ENCODE data around the gene SLC51A. TPM values are rescaled to one million over a fixed set of nuclear protein-coding genes. Genes with fewer than 3 reads are reported as not detected.
"Not testable (repeated sequence)": the region's sequence is repeated elsewhere in the genome, so short reads cannot be mapped to it uniquely, and the experiment has no call there.

SLC51A gene
- total RNA-seq, 1 donor from 2014 or later, result not detected

GRCh38 chr3:196202516-196202970 lies 13.8 kb upstream of the SLC51A start:
- Mint-ChIP-seq H3K36me3 (ENCODE audit: unreplicated experiment) (peaks cover 4% of the 10 kb centered on the region), H3K27me3 (ENCODE audit: unreplicated experiment) (peaks cover 16% of the 10 kb centered on the region), H3K4me3 (ENCODE audit: unreplicated experiment) (no peak overlapping the region), H3K27ac (ENCODE audit: unreplicated experiment) (no peak overlapping the region), H3K4me1 (ENCODE audit: low read depth, unreplicated experiment) (no peaks in the 10 kb centered on the region), H3K9me3 (ENCODE audit: unreplicated experiment) (peaks cover 3% of the 10 kb centered on the region)
- no peak for DNase-seq
- TF ChIP-seq CTCF (IDR thresholded peaks at IDR 0.05; ENCODE audit: partially characterized antibody, unreplicated experiment), result no peak

- H3K9me3 Mint-ChIP-seq (ENCODE audit: unreplicated experiment), result peaks cover 5% of the 10 kb centered on the region
- no peak overlapping the region for H3K27ac Mint-ChIP-seq (ENCODE audit: unreplicated experiment)
- TF ChIP-seq CTCF (IDR thresholded peaks at IDR 0.05; ENCODE audit: partially characterized antibody, unreplicated experiment), result no peak
- peaks cover 4% of the 10 kb centered on the region for H3K36me3 Mint-ChIP-seq (ENCODE audit: unreplicated experiment)
- no peak overlapping the region for H3K4me3 Mint-ChIP-seq (ENCODE audit: unreplicated experiment)
- DNase-seq, result no peak
- no peaks in the 10 kb centered on the region for H3K4me1 Mint-ChIP-seq (ENCODE audit: low read depth, unreplicated experiment)
- peaks cover 19% of the 10 kb centered on the region for H3K27me3 Mint-ChIP-seq (ENCODE audit: unreplicated experiment)
Observed at GRCh38 chr3:196203846-196204245, 12.5 kb upstream of the SLC51A start.

GRCh38 chr3:196205442-196206205 lies 10.7 kb upstream of the SLC51A start:
- not testable (repeated sequence) for H3K27ac Mint-ChIP-seq (ENCODE audit: unreplicated experiment); DNase-seq; H3K4me3 Mint-ChIP-seq (ENCODE audit: unreplicated experiment); H3K4me1 Mint-ChIP-seq (ENCODE audit: low read depth, unreplicated experiment); H3K36me3 Mint-ChIP-seq (ENCODE audit: unreplicated experiment); H3K9me3 Mint-ChIP-seq (ENCODE audit: unreplicated experiment)
- H3K27me3 Mint-ChIP-seq (ENCODE audit: unreplicated experiment), result peaks cover 16% of the 10 kb centered on the region

- H3K9me3 Mint-ChIP-seq (ENCODE audit: unreplicated experiment), result peaks cover 6% of the 10 kb centered on the region
- H3K4me3 Mint-ChIP-seq (ENCODE audit: unreplicated experiment), result no peak overlapping the region
- no peaks in the 10 kb centered on the region for H3K4me1 Mint-ChIP-seq (ENCODE audit: low read depth, unreplicated experiment)
- no peak for TF ChIP-seq CTCF (IDR thresholded peaks at IDR 0.05; ENCODE audit: partially characterized antibody, unreplicated experiment)
- H3K27ac Mint-ChIP-seq (ENCODE audit: unreplicated experiment), result no peak overlapping the region
- H3K36me3 Mint-ChIP-seq (ENCODE audit: unreplicated experiment), result peaks cover 4% of the 10 kb centered on the region
- peaks cover 16% of the 10 kb centered on the region for H3K27me3 Mint-ChIP-seq (ENCODE audit: unreplicated experiment)
- DNase-seq, result peak; percentile 42
Observed at GRCh38 chr3:196207159-196207832, 9.0 kb upstream of the SLC51A start.

- Mint-ChIP-seq H3K4me3 (ENCODE audit: unreplicated experiment) (peak overlapping the region; percentile 67), H3K27me3 (ENCODE audit: unreplicated experiment) (peaks cover 13% of the 10 kb centered on the region), H3K27ac (ENCODE audit: unreplicated experiment) (no peak overlapping the region), H3K9me3 (ENCODE audit: unreplicated experiment) (peaks cover 5% of the 10 kb centered on the region), H3K36me3 (ENCODE audit: unreplicated experiment) (peaks cover 4% of the 10 kb centered on the region), H3K4me1 (ENCODE audit: low read depth, unreplicated experiment) (no peaks in the 10 kb centered on the region)
- TF ChIP-seq CTCF (IDR thresholded peaks at IDR 0.05; ENCODE audit: partially characterized antibody, unreplicated experiment), result no peak
- peak; percentile 80 for DNase-seq
Observed at GRCh38 chr3:196207833-196208607, 8.3 kb upstream of the SLC51A start.

All from glutamatergic neuron (in vitro differentiated cells).